ENCODE results near the gene CTNNA3.

- TF ChIP-seq, protein P1, sequence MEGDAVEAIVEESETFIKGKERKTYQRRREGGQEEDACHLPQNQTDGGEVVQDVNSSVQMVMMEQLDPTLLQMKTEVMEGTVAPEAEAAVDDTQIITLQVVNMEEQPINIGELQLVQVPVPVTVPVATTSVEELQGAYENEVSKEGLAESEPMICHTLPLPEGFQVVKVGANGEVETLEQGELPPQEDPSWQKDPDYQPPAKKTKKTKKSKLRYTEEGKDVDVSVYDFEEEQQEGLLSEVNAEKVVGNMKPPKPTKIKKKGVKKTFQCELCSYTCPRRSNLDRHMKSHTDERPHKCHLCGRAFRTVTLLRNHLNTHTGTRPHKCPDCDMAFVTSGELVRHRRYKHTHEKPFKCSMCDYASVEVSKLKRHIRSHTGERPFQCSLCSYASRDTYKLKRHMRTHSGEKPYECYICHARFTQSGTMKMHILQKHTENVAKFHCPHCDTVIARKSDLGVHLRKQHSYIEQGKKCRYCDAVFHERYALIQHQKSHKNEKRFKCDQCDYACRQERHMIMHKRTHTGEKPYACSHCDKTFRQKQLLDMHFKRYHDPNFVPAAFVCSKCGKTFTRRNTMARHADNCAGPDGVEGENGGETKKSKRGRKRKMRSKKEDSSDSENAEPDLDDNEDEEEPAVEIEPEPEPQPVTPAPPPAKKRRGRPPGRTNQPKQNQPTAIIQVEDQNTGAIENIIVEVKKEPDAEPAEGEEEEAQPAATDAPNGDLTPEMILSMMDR (tag by site-specific recombination; IDR thresholded peaks at IDR 0.05): no peak
- TF ChIP-seq ZNF747 (tag by site-specific recombination; IDR thresholded peaks at IDR 0.05): no peak
These were observed 38.2 kb downstream of the CTNNA3 start for GRCh38 chr10:67657775-67658174.
